HG03354 (cell line): ENCODE results near the gene THSD4.
"Not testable (repeated sequence)": the region's sequence is repeated elsewhere in the genome, so short reads cannot be mapped to it uniquely, and the experiment has no call there.

ENCODE experiments used
- ATAC-seq: cut with Tn5 transposase; IDR thresholded peaks from one replicate; pipeline ENCODE4 v1.9.1; 2021; ENCODE audit warnings: mild to moderate bottlenecking; ENCODE audit not compliant: unreplicated experiment, poor library complexity, severe bottlenecking

The THSD4 gene

GRCh38 chr15:71355268-71355667 is 240.0 kb downstream of the THSD4 start:
- ATAC-seq, result no peak

- ATAC-seq, result no peak
These were observed 242.1 kb downstream of the THSD4 start for GRCh38 chr15:71357321-71357732.

GRCh38 chr15:71357967-71358366 is 242.7 kb downstream of the THSD4 start:
- no peak for ATAC-seq

GRCh38 chr15:71359246-71359645 is 244.0 kb downstream of the THSD4 start:
- no peak for ATAC-seq

GRCh38 chr15:71362556-71362955 is 247.3 kb downstream of the THSD4 start:
- ATAC-seq, result no peak

- ATAC-seq, result no peak
These were observed 248.0 kb downstream of the THSD4 start for GRCh38 chr15:71362987-71363968.

- ATAC-seq, result no peak
These were observed 248.9 kb downstream of the THSD4 start for GRCh38 chr15:71364117-71364584.

GRCh38 chr15:71366522-71366921 is 251.3 kb downstream of the THSD4 start:
- no peak for ATAC-seq

- no peak for ATAC-seq
These were observed 251.7 kb downstream of the THSD4 start for GRCh38 chr15:71366926-71367325.

- ATAC-seq, result not testable (repeated sequence)
These were observed 252.5 kb downstream of the THSD4 start for GRCh38 chr15:71367737-71368136.

GRCh38 chr15:71372769-71373168 is 257.5 kb downstream of the THSD4 start:
- not testable (repeated sequence) for ATAC-seq

GRCh38 chr15:71373917-71374316 is 258.6 kb downstream of the THSD4 start:
- no peak for ATAC-seq

- ATAC-seq, result no peak
These were observed 259.5 kb downstream of the THSD4 start for GRCh38 chr15:71374607-71375352.

GRCh38 chr15:71375934-71376333 is 260.7 kb downstream of the THSD4 start:
- ATAC-seq, result no peak

GRCh38 chr15:71379893-71380292 is 264.6 kb downstream of the THSD4 start:
- no peak for ATAC-seq

- ATAC-seq, result no peak
These were observed 265.1 kb downstream of the THSD4 start for GRCh38 chr15:71380345-71380744.

- no peak for ATAC-seq
These were observed 269.2 kb downstream of the THSD4 start for GRCh38 chr15:71384501-71384900.

GRCh38 chr15:71385026-71385425 is 269.8 kb downstream of the THSD4 start:
- no peak for ATAC-seq

GRCh38 chr15:71385457-71385856 is 270.2 kb downstream of the THSD4 start:
- ATAC-seq, result no peak

GRCh38 chr15:71386005-71386404 is 270.7 kb downstream of the THSD4 start:
- ATAC-seq, result no peak
